IMR-90 (cell line): ENCODE measurements around the gene RBP2. TPM values are rescaled to one million over a fixed set of nuclear protein-coding genes. Genes with fewer than 3 reads are reported as not detected.

Source experiments
- ATAC-seq: fragments of 200-7000 bp; cut with Tn5 transposase; 2 replicates; pipeline ENCODE4 v1.9.1; 2020; ENCODE audit warnings: low read depth, mild to moderate bottlenecking, moderate library complexity
- BruUV-seq: library from RNA; stranded (reverse); fragments of 400-500 nt; replicated peaks from 2 replicates; lab custom pipeline; 2021; lab: Mats Ljungman, UMichigan
- CTCF ChIA-PET: fragments of 300-600 bp; formaldehyde crosslinking; extraction: SDS; loops from one replicate; lab custom pipeline; 2021; ENCODE audit warnings: antibody characterized with exemption; lab: Yijun Ruan, JAX
- POLR2A ChIA-PET: fragments of 300-600 bp; sonication (Branson Sonifier 250); formaldehyde crosslinking; loops from one replicate; lab custom pipeline; 2022; ENCODE audit warnings: antibody characterized with exemption; ENCODE audit not compliant: unreplicated experiment; lab: Charles Lee
- DNase-seq: peaks from one replicate; pipeline ENCODE4 v3.0.0; 2013
- H2AFZ ChIP-seq: replicated peaks from 2 replicates; pipeline ENCODE3; 2013; ENCODE audit warnings: low read length, mild to moderate bottlenecking; ENCODE audit not compliant: poor library complexity
- H2AK5ac ChIP-seq: 2 replicates; pipeline ENCODE4 v1.6.1; 2013; ENCODE audit warnings: low read depth, low read length, inconsistent platforms
- H2AK9ac ChIP-seq: replicated peaks from 2 replicates; pipeline ENCODE3; 2013; ENCODE audit warnings: mild to moderate bottlenecking, low read depth, low read length, moderate library complexity; ENCODE audit not compliant: poor library complexity
- H2BK120ac ChIP-seq: 2 replicates; pipeline ENCODE4 v1.6.1; 2013; ENCODE audit warnings: low read depth, low read length, inconsistent platforms
- H2BK15ac ChIP-seq: 3 replicates; pipeline ENCODE4 v1.6.1; 2013; ENCODE audit warnings: low read depth, low read length, inconsistent platforms
- H2BK20ac ChIP-seq: 2 replicates; pipeline ENCODE4 v1.6.1; 2013; ENCODE audit warnings: low read depth, mild to moderate bottlenecking, inconsistent platforms, low read length, moderate library complexity
- H2BK5ac ChIP-seq: 2 replicates; pipeline ENCODE4 v1.6.1; 2013; ENCODE audit warnings: mild to moderate bottlenecking, low read depth, low read length, inconsistent platforms; ENCODE audit not compliant: poor library complexity, severe bottlenecking
- H3K14ac ChIP-seq: replicated peaks from 2 replicates; pipeline ENCODE4 v1.6.1; 2013; ENCODE audit warnings: low read depth, low read length, inconsistent platforms
- H3K18ac ChIP-seq: 2 replicates; pipeline ENCODE4 v1.6.1; 2013; ENCODE audit warnings: low read depth, low read length, control low read depth
- H3K23ac ChIP-seq: 2 replicates; pipeline ENCODE4 v1.6.1; 2013; ENCODE audit warnings: low read depth, low read length, inconsistent platforms
- H3K27ac ChIP-seq: 2 replicates; pipeline ENCODE4 v1.5.1; 2013; ENCODE audit warnings: mild to moderate bottlenecking, control low read depth, low read length; ENCODE audit not compliant: insufficient read depth
- H3K27me3 ChIP-seq: 2 replicates; pipeline ENCODE4 v1.6.1; 2013; ENCODE audit warnings: low read length; ENCODE audit not compliant: control insufficient read depth, insufficient read depth
- H3K36me3 ChIP-seq: 2 replicates; pipeline ENCODE4 v1.6.1; 2013; ENCODE audit warnings: low read length, mixed read lengths; ENCODE audit not compliant: control insufficient read depth, insufficient read depth
- H3K4ac ChIP-seq: 2 replicates; pipeline ENCODE4 v1.6.1; 2013; ENCODE audit warnings: low read depth, low read length, inconsistent platforms
- H3K4me1 ChIP-seq: 2 replicates; pipeline ENCODE4 v1.6.1; 2013; ENCODE audit warnings: low read length, mixed read lengths; ENCODE audit not compliant: control insufficient read depth, insufficient read depth
- H3K4me2 ChIP-seq: 2 replicates; pipeline ENCODE4 v1.6.1; 2013; ENCODE audit warnings: low read depth, mild to moderate bottlenecking, control low read depth, low read length, moderate library complexity
- H3K4me3 ChIP-seq: 2 replicates; pipeline ENCODE4 v1.5.1; 2013; ENCODE audit warnings: low read depth, mild to moderate bottlenecking, control low read depth, low read length, moderate library complexity; ENCODE audit not compliant: insufficient read depth
- H3K56ac ChIP-seq: 2 replicates; pipeline ENCODE4 v1.6.1; 2013; ENCODE audit warnings: low read length, inconsistent platforms; ENCODE audit not compliant: insufficient read depth; ENCODE audit errors: extremely low read depth
- H3K79me1 ChIP-seq, 2 experiments: 2 replicates each; pipeline ENCODE4 v1.6.1; 2013; ENCODE audit warnings: low read length in 2 of 2, inconsistent platforms in 1 of 2, low read depth in 1 of 2
- H3K9ac ChIP-seq: 2 replicates; pipeline ENCODE4 v1.6.1; 2013; ENCODE audit warnings: low read depth, low read length, control low read depth
- H3K9me1 ChIP-seq: 2 replicates; pipeline ENCODE4 v1.6.1; 2013; ENCODE audit warnings: low read length, inconsistent platforms; ENCODE audit not compliant: insufficient read depth
- H3K9me3 ChIP-seq: 2 replicates; pipeline ENCODE4 v1.6.1; 2013; ENCODE audit warnings: low read length; ENCODE audit not compliant: control insufficient read depth, insufficient read depth
- H4K20me1 ChIP-seq: 2 replicates; pipeline ENCODE4 v1.6.1; 2013; ENCODE audit warnings: low read length, inconsistent platforms; ENCODE audit not compliant: insufficient read depth
- H4K5ac ChIP-seq: 2 replicates; pipeline ENCODE4 v1.6.1; 2013; ENCODE audit warnings: mild to moderate bottlenecking, low read depth, low read length, control low read depth
- H4K8ac ChIP-seq, 2 experiments: 2 replicates each; pipeline ENCODE4 v1.6.1; 2013; ENCODE audit warnings: low read depth in 2 of 2, low read length in 2 of 2, control low read depth in 1 of 2, inconsistent platforms in 1 of 2
- H4K91ac ChIP-seq: 2 replicates; pipeline ENCODE4 v1.6.1; 2013; ENCODE audit warnings: low read depth, low read length, inconsistent platforms; ENCODE audit not compliant: insufficient read depth
- CEBPB ChIP-seq: IDR thresholded peaks from 2 replicates; pipeline ENCODE4 v1.6.1; 2012; ENCODE audit warnings: low read depth, low read length, improper control_type of control experiment
- CHD1 ChIP-seq: IDR thresholded peaks from 2 replicates; pipeline ENCODE4 v1.6.1; 2012; ENCODE audit warnings: low read depth, low read length, improper control_type of control experiment
- MAFK ChIP-seq: IDR thresholded peaks from 2 replicates; pipeline ENCODE4 v1.6.1; 2012; ENCODE audit warnings: low read depth, low read length, improper control_type of control experiment
- MAZ ChIP-seq: IDR thresholded peaks from 2 replicates; pipeline ENCODE4 v1.6.1; 2012; ENCODE audit warnings: low read depth, mild to moderate bottlenecking, low read length, improper control_type of control experiment, moderate library complexity, borderline replicate concordance
- MXI1 ChIP-seq: IDR thresholded peaks from 2 replicates; pipeline ENCODE4 v1.6.1; 2012; ENCODE audit warnings: low read depth, mild to moderate bottlenecking, low read length, moderate library complexity, borderline replicate concordance
- NFE2L2 ChIP-seq: fragments of 150-350 bp; IDR thresholded peaks from 2 replicates; pipeline ENCODE4 v1.6.1; 2016; ENCODE audit warnings: low read depth, mild to moderate bottlenecking, low read length
- POLR2A ChIP-seq: IDR thresholded peaks from 2 replicates; pipeline ENCODE4 v1.6.1; 2012; ENCODE audit warnings: mild to moderate bottlenecking, low read depth, low read length
- RAD21 ChIP-seq: IDR thresholded peaks from 2 replicates; pipeline ENCODE4 v1.6.1; 2012; ENCODE audit warnings: low read length, improper control_type of control experiment
- RCOR1 ChIP-seq: IDR thresholded peaks from 2 replicates; pipeline ENCODE4 v1.6.1; 2012; ENCODE audit warnings: mild to moderate bottlenecking, low read length, improper control_type of control experiment; ENCODE audit not compliant: insufficient replicate concordance
- dilution Hi-C: fragments of 300-500 bp; cut with HindIII; formaldehyde crosslinking; loops from one replicate; pipeline ENCODE4 v1.14.3; 2018; ENCODE audit warnings: low sequenced_read_pairs; ENCODE audit not compliant: unreplicated experiment
- in situ Hi-C: fragments of 300-500 bp; cut with MboI; formaldehyde crosslinking; loops from 3 replicates; pipeline ENCODE4 v1.14.3; 2019; ENCODE audit warnings: low sequenced_read_pairs, inconsistent platforms, mixed read lengths
- intact Hi-C: fragments of 100-400 bp; cut with micrococcal nuclease; formaldehyde crosslinking; loops from 2 replicates; pipeline ENCODE4 v1.10.0; 2022
- polyA plus RNA-seq, 3 experiments: library from polyadenylated mRNA; depleted of rRNA; stranded (reverse); fragments of >200 nt; gene quantifications; 2 replicates each; pipeline ENCODE4 v1.2.3, GENCODE V29; 2012; ENCODE audit warnings: low replicate concordance in 1 of 3
- total RNA-seq: library from RNA; depleted of rRNA; stranded (reverse); fragments of >200 nt; gene quantifications from 2 replicates; pipeline ENCODE4 v1.2.3, GENCODE V29; 2012
- TF ChIP-seq, protein P1 (sequence below): fragments of 150-350 bp; IDR thresholded peaks from 2 replicates; pipeline ENCODE4 v1.6.1; 2017; ENCODE audit warnings: mild to moderate bottlenecking, antibody characterized with exemption, low read length, low read depth
- TF ChIP-seq, protein P2 (sequence below): fragments of 150-350 bp; IDR thresholded peaks from 2 replicates; pipeline ENCODE4 v1.6.1; 2016; ENCODE audit warnings: low read depth, mild to moderate bottlenecking, low read length, moderate library complexity, borderline replicate concordance

Gene RBP2
- total and polyA plus RNA-seq, 2 of the 4 experiments (the other 2 are of a cell fraction), result not detected

DNA sequence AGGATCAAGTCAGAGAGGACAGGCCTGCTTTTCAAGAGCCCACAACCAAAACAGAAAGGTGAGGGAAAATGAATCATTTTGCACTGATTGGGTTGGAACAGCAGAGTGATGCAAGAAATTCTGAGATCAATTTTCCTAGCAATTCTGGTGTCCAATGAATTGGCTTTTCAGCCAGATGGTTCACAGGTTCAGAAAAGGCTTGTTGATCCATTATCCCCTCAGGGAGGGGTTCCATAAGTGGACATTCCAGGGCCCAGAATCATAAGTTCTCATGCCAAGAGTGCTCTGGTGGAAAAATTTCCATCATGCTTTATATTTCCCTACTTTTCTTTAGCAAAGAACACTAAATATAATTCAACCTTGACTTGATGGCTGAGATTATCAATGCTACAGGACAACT lies 16.2 kb downstream of the RBP2 start:
- Histone ChIP-seq H3K4me1 (no peaks in the 10 kb centered on the region), H3K4me2 (no peak overlapping the region), H3K23ac (no peak overlapping the region), H2BK20ac (no peak overlapping the region), H3K79me1 (no peaks in the 10 kb centered on the region), H4K20me1 (no peaks in the 10 kb centered on the region), H3K27ac (no peak overlapping the region), H3K56ac (no peak overlapping the region), H4K5ac (no peak overlapping the region), H3K9me1 (no peaks in the 10 kb centered on the region), H3K9ac (no peak overlapping the region), H4K8ac (no peak overlapping the region), H3K14ac (no peak overlapping the region), H4K91ac (no peak overlapping the region), H2BK15ac (no peak overlapping the region), H2AFZ (no peak overlapping the region), H2BK5ac (no peak overlapping the region), H3K4ac (no peak overlapping the region), H2AK5ac (no peak overlapping the region), H2AK9ac (no peak overlapping the region), H3K4me3 (no peak overlapping the region), H3K36me3 (no peaks in the 10 kb centered on the region), H2BK120ac (no peak overlapping the region), H3K18ac (no peak overlapping the region), H3K9me3 (no peaks in the 10 kb centered on the region), H3K27me3 (no peaks in the 10 kb centered on the region)
- ATAC-seq (no peak), DNase-seq (no peak)
- BruUV-seq, result no TSS peak
- POLR2A ChIA-PET, result no interaction called here
- TF ChIP-seq MAFK, result no peak
- TF ChIP-seq, protein P1, sequence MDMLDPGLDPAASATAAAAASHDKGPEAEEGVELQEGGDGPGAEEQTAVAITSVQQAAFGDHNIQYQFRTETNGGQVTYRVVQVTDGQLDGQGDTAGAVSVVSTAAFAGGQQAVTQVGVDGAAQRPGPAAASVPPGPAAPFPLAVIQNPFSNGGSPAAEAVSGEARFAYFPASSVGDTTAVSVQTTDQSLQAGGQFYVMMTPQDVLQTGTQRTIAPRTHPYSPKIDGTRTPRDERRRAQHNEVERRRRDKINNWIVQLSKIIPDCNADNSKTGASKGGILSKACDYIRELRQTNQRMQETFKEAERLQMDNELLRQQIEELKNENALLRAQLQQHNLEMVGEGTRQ, result no peak
- TF ChIP-seq RCOR1, result no peak
- TF ChIP-seq CHD1, result no peak
- TF ChIP-seq CEBPB, result no peak
- TF ChIP-seq, protein P2, sequence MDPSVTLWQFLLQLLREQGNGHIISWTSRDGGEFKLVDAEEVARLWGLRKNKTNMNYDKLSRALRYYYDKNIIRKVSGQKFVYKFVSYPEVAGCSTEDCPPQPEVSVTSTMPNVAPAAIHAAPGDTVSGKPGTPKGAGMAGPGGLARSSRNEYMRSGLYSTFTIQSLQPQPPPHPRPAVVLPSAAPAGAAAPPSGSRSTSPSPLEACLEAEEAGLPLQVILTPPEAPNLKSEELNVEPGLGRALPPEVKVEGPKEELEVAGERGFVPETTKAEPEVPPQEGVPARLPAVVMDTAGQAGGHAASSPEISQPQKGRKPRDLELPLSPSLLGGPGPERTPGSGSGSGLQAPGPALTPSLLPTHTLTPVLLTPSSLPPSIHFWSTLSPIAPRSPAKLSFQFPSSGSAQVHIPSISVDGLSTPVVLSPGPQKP, result no peak
- no peak for TF ChIP-seq POLR2A
- TF ChIP-seq NFE2L2, result no peak
- TF ChIP-seq MXI1, result no peak
- no peak for TF ChIP-seq RAD21
- TF ChIP-seq MAZ, result no peak
- CTCF ChIA-PET, result interaction anchor here (0.6 kb wide), 1 partner anchor 220 kb away, joined by 3 read pairs; no protein-coding TSS in a partner anchor
- in situ Hi-C loops, result no loop called here
- intact Hi-C loops, result no loop called here
- dilution Hi-C loops, result no loop called here
